CD4-positive, alpha-beta T cell treated with Interleukin-17A for 4 hours (primary cell): ENCODE measurements around the gene INO80D.
A peak's percentile ranks its signal among the peaks of the same experiment; 100 is the strongest.

Experiments
- DNase-seq: peaks from one replicate; pipeline ENCODE4 v3.0.0-alpha.2; 2020; ENCODE audit warnings: mixed read lengths

INO80D gene

DNA sequence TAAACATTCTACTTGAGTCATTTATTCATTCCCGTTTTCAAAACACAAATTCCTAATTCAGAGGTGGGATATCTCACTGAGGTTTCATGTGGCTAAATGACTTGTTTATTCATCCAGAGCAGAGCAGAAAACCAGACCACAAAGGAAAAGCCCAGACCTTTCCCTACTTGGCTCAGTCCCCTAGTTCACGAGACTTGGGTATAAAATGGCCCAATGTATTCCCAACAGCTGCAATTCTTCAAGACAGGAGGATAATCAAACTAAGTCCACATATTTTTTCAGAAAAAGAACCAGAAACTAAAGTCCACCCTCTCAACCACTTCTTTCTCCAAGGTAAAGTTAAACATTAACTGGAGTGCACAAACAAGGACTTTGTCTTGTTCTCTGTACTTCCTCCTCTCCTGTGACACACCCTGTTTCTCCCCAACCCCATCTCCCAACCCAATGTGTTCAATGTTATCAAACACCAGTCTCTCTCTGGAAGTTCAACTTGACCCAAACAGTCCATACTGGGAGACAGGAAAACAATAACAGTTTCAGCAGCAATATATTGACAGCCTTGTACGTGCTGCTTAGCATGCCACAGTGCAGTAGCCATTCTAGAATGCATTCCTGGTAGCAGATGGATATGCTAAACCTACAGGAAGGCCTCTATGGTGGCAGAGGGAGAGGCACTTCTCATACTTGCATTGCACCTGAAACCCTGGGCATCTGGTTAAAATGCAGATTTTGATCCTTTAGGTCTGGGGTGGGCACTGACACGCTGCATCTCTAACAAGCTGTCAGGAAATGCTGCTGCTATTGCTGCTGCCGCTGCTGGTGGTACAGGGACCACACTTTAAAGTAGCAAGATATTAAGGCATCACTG is 110.7 kb downstream of the INO80D start:
- no peak for DNase-seq

- DNase-seq = no peak
Observed at GRCh38 chr2:205972113-205972512, 113.9 kb downstream of the INO80D start.

DNA sequence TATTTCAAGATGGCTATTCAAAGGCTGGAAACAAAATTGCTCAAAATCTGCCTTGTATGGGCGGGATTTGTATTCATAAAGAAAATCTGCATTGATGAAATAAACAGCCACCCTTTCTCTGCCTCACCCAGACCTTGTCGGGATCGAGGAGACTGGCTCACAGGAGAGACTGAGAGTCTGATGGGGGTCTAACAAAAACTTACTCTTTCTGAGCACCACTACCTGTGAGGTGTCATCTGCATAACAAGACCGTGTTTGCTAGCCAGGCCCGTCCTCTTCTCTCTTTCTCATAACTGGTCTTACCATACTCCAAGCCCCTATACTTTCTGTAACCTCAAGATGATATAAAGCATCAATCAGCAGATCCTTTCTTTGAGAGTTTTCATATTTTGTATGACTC is 115.6 kb downstream of the INO80D start:
- DNase-seq = no peak

DNA sequence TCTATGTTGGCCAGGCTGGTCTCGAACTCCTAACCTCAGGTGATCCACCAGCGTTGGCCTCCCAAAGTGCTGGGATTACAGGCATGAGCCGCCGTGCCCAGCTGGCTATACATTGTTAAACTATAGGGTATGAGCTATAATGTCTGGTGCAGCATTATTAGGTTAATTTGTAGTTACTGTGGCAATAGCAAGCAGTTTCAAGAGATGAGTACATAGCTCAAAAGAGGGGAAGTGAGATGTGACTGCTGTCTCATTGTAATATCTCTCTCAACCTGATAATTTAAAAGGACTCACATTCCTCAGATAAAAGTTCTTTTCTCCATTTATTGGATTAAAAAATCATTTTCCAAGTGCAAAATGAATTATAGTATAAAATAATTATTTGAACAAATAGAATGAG is 116.4 kb downstream of the INO80D start:
- no peak for DNase-seq

GRCh38 chr2:205967391-205968075 is 118.4 kb downstream of the INO80D start:
- DNase-seq = no peak

- no peak for DNase-seq
Observed at GRCh38 chr2:205965707-205966106, 120.3 kb downstream of the INO80D start.

GRCh38 chr2:205964111-205964761 is 121.7 kb downstream of the INO80D start:
- DNase-seq = no peak

GRCh38 chr2:205959521-205959920 is 126.5 kb downstream of the INO80D start:
- no peak for DNase-seq

DNA sequence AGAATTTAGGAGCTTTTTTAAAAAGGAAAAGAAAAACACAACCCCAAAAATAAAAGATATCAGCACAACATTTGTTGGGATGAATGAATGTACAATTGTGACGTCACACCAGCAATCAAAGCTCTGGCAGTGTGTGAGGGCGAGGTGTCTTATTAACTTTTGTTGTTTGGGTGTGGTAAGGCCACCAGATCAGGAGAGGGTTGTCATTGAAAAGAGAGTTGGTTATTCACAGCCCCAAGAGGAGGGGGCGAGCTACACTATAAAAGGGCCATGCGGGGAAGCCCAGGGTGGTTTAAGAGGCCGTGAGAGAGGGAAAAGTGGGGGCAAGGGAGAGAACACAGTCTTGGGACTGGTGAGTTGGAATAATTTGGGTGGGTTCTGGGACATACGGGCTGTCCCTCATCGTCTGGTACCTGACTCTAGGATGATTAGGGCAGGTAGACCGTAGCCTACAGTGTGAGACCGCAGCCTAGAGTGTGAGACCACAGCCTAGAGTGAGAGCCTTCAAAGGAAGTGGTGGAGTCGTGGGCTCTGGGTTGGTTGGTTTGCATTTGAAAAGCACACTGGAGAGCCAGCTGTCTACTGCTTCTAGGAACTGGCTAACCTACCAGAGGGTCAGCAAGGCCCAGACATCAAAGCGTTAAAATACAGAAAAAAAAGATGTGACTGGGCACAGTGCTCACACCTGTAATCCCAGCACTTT is 128.4 kb downstream of the INO80D start:
- no peak for DNase-seq

DNA sequence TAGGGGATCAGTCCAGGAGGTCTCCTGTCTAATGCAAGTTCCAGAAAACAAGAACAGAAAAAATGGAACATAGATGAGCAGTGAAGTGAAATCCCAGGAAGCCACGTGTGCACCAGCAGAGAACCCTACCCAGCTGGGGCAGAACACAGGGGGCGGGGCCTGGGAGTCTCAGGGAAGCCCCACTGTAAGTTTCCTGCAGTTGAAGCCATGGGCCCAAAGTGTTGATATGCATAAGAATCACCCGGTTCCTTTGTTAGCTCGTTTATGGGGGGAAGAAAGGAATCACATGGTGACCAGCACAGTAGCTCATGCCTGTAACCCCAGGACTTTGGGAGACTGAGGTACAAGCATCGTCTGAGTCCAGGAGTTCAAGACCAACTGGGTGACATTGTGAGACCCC is 131.3 kb downstream of the INO80D start:
- no peak for DNase-seq

GRCh38 chr2:205952282-205952681 is 133.7 kb downstream of the INO80D start:
- no peak for DNase-seq

- no peak for DNase-seq
Observed at GRCh38 chr2:205948883-205949282, 137.1 kb downstream of the INO80D start.

GRCh38 chr2:205948496-205948837 is 137.5 kb downstream of the INO80D start:
- no peak for DNase-seq

DNA sequence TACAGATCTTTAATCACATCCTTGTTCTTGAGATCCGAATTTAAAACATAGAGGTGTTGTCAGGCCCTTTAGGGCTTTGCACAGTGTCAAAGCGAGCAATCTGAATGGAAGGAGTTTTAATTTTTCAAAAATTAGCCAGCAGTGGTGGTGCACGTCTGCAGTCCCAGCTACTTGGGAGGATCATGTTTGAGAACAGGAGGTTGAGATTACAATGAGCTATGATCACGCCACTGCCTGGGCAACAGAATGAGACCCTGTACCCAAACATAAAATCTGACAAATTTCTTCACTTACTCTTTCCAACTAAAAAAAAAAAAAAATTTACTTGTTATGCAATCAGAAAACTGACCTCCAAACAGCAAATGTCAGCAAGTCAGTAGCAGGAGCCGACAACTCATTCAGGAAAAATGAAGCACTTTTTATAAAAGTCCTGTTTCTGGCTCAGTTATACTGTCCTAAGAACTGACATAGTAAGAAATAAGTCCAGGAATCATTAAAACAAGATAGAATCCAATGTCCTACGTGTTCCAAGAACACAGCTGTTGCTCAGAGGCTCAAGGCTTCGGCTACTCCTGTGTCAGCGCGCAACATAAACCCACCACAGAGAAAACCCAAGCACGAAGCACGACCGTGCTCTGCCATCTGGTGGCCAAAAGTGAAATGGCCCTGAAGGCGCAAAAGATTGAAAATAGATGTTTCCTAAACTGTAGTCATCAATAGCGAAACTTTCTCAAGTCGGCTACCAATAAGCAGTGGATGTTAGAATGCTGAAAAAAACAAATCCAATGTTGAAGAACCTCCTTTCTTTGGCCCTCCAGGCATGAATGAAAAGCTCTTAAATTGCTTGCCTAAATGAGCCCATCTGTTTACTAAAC is 138.1 kb downstream of the INO80D start:
- peak; percentile 54 for DNase-seq

- DNase-seq = no peak
Observed at GRCh38 chr2:205946226-205946625, 139.7 kb downstream of the INO80D start.
